HEK293 (cell line): ENCODE measurements around the gene RPL19.

Experiments
- CTCF ChIA-PET: fragments of 350-600 bp; formaldehyde crosslinking; extraction: SDS; loops from one replicate; lab custom pipeline; 2021; ENCODE audit warnings: antibody characterized with exemption; lab: Yijun Ruan, JAX
- POLR2A ChIA-PET: fragments of 300-600 bp; formaldehyde crosslinking; extraction: SDS; loops from one replicate; lab custom pipeline; 2020; ENCODE audit warnings: antibody characterized with exemption, inconsistent platforms; lab: Yijun Ruan, JAX
- H3K27ac ChIP-seq: fragments of 200-500 bp; sonication (Bioruptor generic); 2 replicates; pipeline ENCODE4 v1.5.1; 2014; ENCODE audit warnings: low read depth, low read length, control low read depth, inconsistent platforms; ENCODE audit errors: extremely low read depth
- H3K36me3 ChIP-seq, 2 experiments: fragments of 200-500 bp in 1 of 2; sonication (Bioruptor generic) in 1 of 2; 1 replicate in 1 of 2; 2 replicates in 1 of 2; pipeline ENCODE4 v1.5.1; 2014 to 2017; ENCODE audit warnings: inconsistent platforms in 2 of 2, low read length in 2 of 2; ENCODE audit not compliant: control insufficient read depth in 2 of 2, insufficient read depth in 1 of 2
- H3K4me1 ChIP-seq: fragments of 200-500 bp; sonication (Bioruptor generic); 2 replicates; pipeline ENCODE4 v1.5.1; 2014; ENCODE audit warnings: mild to moderate bottlenecking, low read length, inconsistent platforms; ENCODE audit not compliant: control insufficient read depth, insufficient read depth
- H3K4me3 ChIP-seq: 2 replicates; pipeline ENCODE4 v1.5.1; 2011; ENCODE audit warnings: low read depth, mild to moderate bottlenecking, control low read depth, low read length, moderate library complexity
- H3K9me3 ChIP-seq: fragments of 200-500 bp; sonication (Bioruptor generic); 2 replicates; pipeline ENCODE4 v1.5.1; 2014; ENCODE audit warnings: low read depth, low read length, inconsistent platforms; ENCODE audit not compliant: control insufficient read depth, insufficient read depth
- FEZF1 ChIP-seq: fragments of 450-650 bp; formaldehyde crosslinking; IDR thresholded peaks from 2 replicates; pipeline ENCODE4 v1.5.1; 2016; ENCODE audit warnings: missing biosample characterization, missing genetic modification characterization
- KLF9 ChIP-seq: fragments of 450-650 bp; formaldehyde crosslinking; IDR thresholded peaks from 2 replicates; pipeline ENCODE4 v1.5.1; 2016; ENCODE audit warnings: missing biosample characterization, missing genetic modification characterization, low read depth
- MYNN ChIP-seq: fragments of 450-650 bp; formaldehyde crosslinking; IDR thresholded peaks from 2 replicates; pipeline ENCODE4 v1.5.1; 2016; ENCODE audit warnings: missing biosample characterization, missing genetic modification characterization, borderline replicate concordance
- PRDM1 ChIP-seq: fragments of 450-650 bp; formaldehyde crosslinking; IDR thresholded peaks from 2 replicates; pipeline ENCODE4; 2016; ENCODE audit warnings: missing biosample characterization, missing genetic modification characterization
- RBAK ChIP-seq: fragments of 450-650 bp; formaldehyde crosslinking; IDR thresholded peaks from 2 replicates; pipeline ENCODE4 v1.5.1; 2016; ENCODE audit warnings: missing biosample characterization, missing genetic modification characterization
- SP7 ChIP-seq: fragments of 450-650 bp; formaldehyde crosslinking; IDR thresholded peaks from 2 replicates; pipeline ENCODE4 v1.5.1; 2016; ENCODE audit warnings: missing biosample characterization, missing genetic modification characterization
- TRIM28 ChIP-seq: IDR thresholded peaks from 2 replicates; pipeline ENCODE4 v1.6.1; 2011; ENCODE audit warnings: low read length, control low read depth, borderline replicate concordance
- ZBTB20 ChIP-seq: fragments of 450-650 bp; formaldehyde crosslinking; IDR thresholded peaks from 2 replicates; pipeline ENCODE4 v1.5.1; 2016; ENCODE audit warnings: missing biosample characterization, missing genetic modification characterization
- ZFP69B ChIP-seq: fragments of 450-650 bp; formaldehyde crosslinking; IDR thresholded peaks from 2 replicates; pipeline ENCODE4 v1.5.1; 2016; ENCODE audit warnings: missing biosample characterization, missing genetic modification characterization
- ZNF18 ChIP-seq: fragments of 450-650 bp; formaldehyde crosslinking; IDR thresholded peaks from 2 replicates; pipeline ENCODE4 v1.5.1; 2016; ENCODE audit warnings: missing biosample characterization, missing genetic modification characterization
- ZNF214 ChIP-seq: fragments of 450-650 bp; formaldehyde crosslinking; IDR thresholded peaks from 2 replicates; pipeline ENCODE4 v1.5.1; 2017; ENCODE audit warnings: missing biosample characterization, mild to moderate bottlenecking, missing genetic modification characterization, borderline replicate concordance
- ZNF391 ChIP-seq: fragments of 450-650 bp; formaldehyde crosslinking; IDR thresholded peaks from 2 replicates; pipeline ENCODE4 v1.5.1; 2016; ENCODE audit warnings: low read depth, missing biosample characterization, missing genetic modification characterization, borderline replicate concordance
- ZNF404 ChIP-seq: fragments of 450-650 bp; formaldehyde crosslinking; IDR thresholded peaks from 2 replicates; pipeline ENCODE4 v1.5.1; 2017; ENCODE audit warnings: missing biosample characterization, missing genetic modification characterization
- ZNF433 ChIP-seq: fragments of 450-650 bp; formaldehyde crosslinking; IDR thresholded peaks from 2 replicates; pipeline ENCODE4 v1.5.1; 2016; ENCODE audit warnings: missing biosample characterization, missing genetic modification characterization, low read depth
- ZNF549 ChIP-seq: fragments of 450-650 bp; IDR thresholded peaks from 2 replicates; pipeline ENCODE4 v1.5.1; 2018; ENCODE audit warnings: missing biosample characterization, missing genetic modification characterization, mild to moderate bottlenecking, inconsistent platforms, moderate library complexity
- ZNF580 ChIP-seq: fragments of 450-650 bp; formaldehyde crosslinking; IDR thresholded peaks from 2 replicates; pipeline ENCODE4 v1.5.1; 2016; ENCODE audit warnings: missing biosample characterization, missing genetic modification characterization
- ZNF600 ChIP-seq: fragments of 450-650 bp; formaldehyde crosslinking; IDR thresholded peaks from 2 replicates; pipeline ENCODE4 v1.5.1; 2016; ENCODE audit warnings: missing biosample characterization, missing genetic modification characterization
- ZNF664 ChIP-seq: fragments of 450-650 bp; formaldehyde crosslinking; IDR thresholded peaks from 2 replicates; pipeline ENCODE4 v1.5.1; 2016; ENCODE audit warnings: missing biosample characterization, missing genetic modification characterization
- TF ChIP-seq, protein P1 (sequence below): fragments of 450-650 bp; formaldehyde crosslinking; IDR thresholded peaks from 2 replicates; pipeline ENCODE4 v1.5.0; 2017; ENCODE audit warnings: missing biosample characterization, missing genetic modification characterization, borderline replicate concordance
- TF ChIP-seq, protein P2 (sequence below): fragments of 450-650 bp; formaldehyde crosslinking; IDR thresholded peaks from 2 replicates; pipeline ENCODE4 v1.5.1; 2016; ENCODE audit warnings: missing biosample characterization, missing genetic modification characterization
- TF ChIP-seq, protein P3 (sequence below): fragments of 450-650 bp; formaldehyde crosslinking; IDR thresholded peaks from 2 replicates; pipeline ENCODE4 v1.5.1; 2016; ENCODE audit warnings: missing biosample characterization, missing genetic modification characterization
- TF ChIP-seq, protein P4 (sequence below): fragments of 450-650 bp; formaldehyde crosslinking; IDR thresholded peaks from 2 replicates; pipeline ENCODE4 v1.5.1; 2016; ENCODE audit warnings: missing biosample characterization, missing genetic modification characterization
- TF ChIP-seq, protein P5 (sequence below): fragments of 450-650 bp; formaldehyde crosslinking; IDR thresholded peaks from 2 replicates; pipeline ENCODE4 v1.5.1; 2017; ENCODE audit warnings: missing biosample characterization, missing genetic modification characterization

The RPL19 gene

DNA sequence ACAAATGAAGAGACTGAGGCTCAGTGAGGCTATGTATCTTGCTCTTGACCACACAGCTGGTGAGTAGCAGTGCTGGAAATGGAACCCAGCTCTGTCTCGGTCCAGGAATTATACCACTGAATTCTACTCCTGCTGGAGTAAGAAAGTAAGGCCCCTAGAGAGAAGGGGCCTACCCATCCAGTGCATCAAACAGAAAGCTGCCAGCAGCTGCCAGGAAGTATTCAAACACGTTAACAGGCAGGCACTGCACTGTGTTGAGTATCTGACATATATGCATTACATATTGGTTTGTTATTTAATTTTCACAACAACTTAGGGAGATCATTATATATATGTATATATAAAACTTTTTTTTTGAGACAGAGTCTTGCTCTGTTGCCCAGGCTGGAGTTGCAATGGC, 38.1 kb upstream of the RPL19 start:
- CTCF ChIA-PET, result interaction anchor here (0.6 to 7.0 kb wide), 4 partner anchors 8 to 111 kb away, joined by 3 to 183 read pairs (median 27); no protein-coding TSS in a partner anchor
- Histone ChIP-seq H3K4me3 (no peak overlapping the region), H3K4me1 (0 out of 2 replicates have a peak, but pooled peaks cover under 1% of the 10 kb centered on the region), H3K9me3 (no peaks in the 10 kb centered on the region), H3K27ac (no peak overlapping the region), H3K36me3 (no peaks in the 10 kb centered on the region)
- POLR2A ChIA-PET, result no interaction called here
- TF ChIP-seq ZNF549 (tag by site-specific recombination) (no peak), KLF9 (no peak), ZNF664 (tag by site-specific recombination) (no peak), ZNF404 (no peak), FEZF1 (no peak), ZNF580 (no peak), ZNF214 (no peak), ZBTB20 (no peak), SP7 (no peak), ZNF433 (tag by site-specific recombination) (no peak)
- TF ChIP-seq, protein P1, sequence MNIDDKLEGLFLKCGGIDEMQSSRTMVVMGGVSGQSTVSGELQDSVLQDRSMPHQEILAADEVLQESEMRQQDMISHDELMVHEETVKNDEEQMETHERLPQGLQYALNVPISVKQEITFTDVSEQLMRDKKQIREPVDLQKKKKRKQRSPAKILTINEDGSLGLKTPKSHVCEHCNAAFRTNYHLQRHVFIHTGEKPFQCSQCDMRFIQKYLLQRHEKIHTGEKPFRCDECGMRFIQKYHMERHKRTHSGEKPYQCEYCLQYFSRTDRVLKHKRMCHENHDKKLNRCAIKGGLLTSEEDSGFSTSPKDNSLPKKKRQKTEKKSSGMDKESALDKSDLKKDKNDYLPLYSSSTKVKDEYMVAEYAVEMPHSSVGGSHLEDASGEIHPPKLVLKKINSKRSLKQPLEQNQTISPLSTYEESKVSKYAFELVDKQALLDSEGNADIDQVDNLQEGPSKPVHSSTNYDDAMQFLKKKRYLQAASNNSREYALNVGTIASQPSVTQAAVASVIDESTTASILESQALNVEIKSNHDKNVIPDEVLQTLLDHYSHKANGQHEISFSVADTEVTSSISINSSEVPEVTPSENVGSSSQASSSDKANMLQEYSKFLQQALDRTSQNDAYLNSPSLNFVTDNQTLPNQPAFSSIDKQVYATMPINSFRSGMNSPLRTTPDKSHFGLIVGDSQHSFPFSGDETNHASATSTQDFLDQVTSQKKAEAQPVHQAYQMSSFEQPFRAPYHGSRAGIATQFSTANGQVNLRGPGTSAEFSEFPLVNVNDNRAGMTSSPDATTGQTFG (tag by site-specific recombination), result no peak
- TF ChIP-seq, protein P2, sequence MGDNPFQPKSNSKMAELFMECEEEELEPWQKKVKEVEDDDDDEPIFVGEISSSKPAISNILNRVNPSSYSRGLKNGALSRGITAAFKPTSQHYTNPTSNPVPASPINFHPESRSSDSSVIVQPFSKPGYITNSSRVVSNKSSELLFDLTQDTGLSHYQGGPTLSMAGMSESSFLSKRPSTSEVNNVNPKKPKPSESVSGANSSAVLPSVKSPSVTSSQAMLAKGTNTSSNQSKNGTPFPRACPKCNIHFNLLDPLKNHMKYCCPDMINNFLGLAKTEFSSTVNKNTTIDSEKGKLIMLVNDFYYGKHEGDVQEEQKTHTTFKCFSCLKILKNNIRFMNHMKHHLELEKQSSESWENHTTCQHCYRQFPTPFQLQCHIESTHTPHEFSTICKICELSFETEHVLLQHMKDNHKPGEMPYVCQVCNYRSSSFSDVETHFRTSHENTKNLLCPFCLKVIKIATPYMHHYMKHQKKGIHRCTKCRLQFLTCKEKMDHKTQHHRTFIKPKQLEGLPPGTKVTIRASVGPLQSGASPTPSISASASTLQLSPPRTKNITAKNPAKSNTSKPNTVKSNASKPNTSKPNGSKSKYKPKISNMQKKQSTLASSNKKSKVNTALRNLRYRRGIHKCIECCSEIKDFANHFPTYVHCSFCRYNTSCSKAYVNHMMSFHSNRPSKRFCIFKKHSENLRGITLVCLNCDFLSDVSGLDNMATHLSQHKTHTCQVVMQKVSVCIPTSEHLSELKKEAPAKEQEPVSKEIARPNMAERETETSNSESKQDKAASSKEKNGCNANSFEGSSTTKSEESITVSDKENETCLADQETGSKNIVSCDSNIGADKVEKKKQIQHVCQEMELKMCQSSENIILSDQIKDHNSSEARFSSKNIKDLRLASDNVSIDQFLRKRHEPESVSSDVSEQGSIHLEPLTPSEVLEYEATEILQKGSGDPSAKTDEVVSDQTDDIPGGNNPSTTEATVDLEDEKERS, result no peak
- TF ChIP-seq, protein P3, sequence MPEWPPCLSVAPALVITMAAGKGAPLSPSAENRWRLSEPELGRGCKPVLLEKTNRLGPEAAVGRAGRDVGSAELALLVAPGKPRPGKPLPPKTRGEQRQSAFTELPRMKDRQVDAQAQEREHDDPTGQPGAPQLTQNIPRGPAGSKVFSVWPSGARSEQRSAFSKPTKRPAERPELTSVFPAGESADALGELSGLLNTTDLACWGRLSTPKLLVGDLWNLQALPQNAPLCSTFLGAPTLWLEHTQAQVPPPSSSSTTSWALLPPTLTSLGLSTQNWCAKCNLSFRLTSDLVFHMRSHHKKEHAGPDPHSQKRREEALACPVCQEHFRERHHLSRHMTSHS, result no peak

GRCh38 chr17:39164675-39165143, 35.4 kb upstream of the RPL19 start:
- H3K36me3 ChIP-seq, result no peaks in the 10 kb centered on the region
- ChIA-PET CTCF (interaction anchor here (0.6 to 7.0 kb wide), 51 partner anchors 9 to 1863 kb away, joined by 3 to 183 read pairs (median 4); partner anchors contain the start of genes CDK12, PLXDC1 and STAC2), POLR2A (interaction anchor here (0.7 to 1.9 kb wide), 13 partner anchors 9 to 311 kb away, joined by 3 to 25 read pairs (median 4); partner anchors contain the start of genes LASP1, RPL19, RPL23 and STAC2)
- H3K27ac ChIP-seq, result no peak overlapping the region
- H3K4me1 ChIP-seq, result 0 out of 2 replicates have a peak, but pooled peaks cover 4% of the 10 kb centered on the region
- H3K9me3 ChIP-seq, result no peaks in the 10 kb centered on the region
- H3K4me3 ChIP-seq, result no peak overlapping the region
- TF ChIP-seq ZFP69B (peak; percentile 67), RBAK (no peak), ZNF391 (tag by site-specific recombination) (0 out of 2 replicates have a peak, but pooled peaks have one; percentile 17), ZNF600 (tag by site-specific recombination) (peak; percentile 60), ZBTB20 (peak; percentile 34; the same call in 1 of the 2 replicates), TRIM28 (0 out of 2 replicates have a peak, but pooled peaks have one; percentile 42), MYNN (tag by site-specific recombination) (no peak), ZNF18 (tag by site-specific recombination) (no peak), PRDM1 (peak; percentile 80)
- TF ChIP-seq, protein P4, sequence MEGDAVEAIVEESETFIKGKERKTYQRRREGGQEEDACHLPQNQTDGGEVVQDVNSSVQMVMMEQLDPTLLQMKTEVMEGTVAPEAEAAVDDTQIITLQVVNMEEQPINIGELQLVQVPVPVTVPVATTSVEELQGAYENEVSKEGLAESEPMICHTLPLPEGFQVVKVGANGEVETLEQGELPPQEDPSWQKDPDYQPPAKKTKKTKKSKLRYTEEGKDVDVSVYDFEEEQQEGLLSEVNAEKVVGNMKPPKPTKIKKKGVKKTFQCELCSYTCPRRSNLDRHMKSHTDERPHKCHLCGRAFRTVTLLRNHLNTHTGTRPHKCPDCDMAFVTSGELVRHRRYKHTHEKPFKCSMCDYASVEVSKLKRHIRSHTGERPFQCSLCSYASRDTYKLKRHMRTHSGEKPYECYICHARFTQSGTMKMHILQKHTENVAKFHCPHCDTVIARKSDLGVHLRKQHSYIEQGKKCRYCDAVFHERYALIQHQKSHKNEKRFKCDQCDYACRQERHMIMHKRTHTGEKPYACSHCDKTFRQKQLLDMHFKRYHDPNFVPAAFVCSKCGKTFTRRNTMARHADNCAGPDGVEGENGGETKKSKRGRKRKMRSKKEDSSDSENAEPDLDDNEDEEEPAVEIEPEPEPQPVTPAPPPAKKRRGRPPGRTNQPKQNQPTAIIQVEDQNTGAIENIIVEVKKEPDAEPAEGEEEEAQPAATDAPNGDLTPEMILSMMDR, result peak; percentile 90
- TF ChIP-seq, protein P5, sequence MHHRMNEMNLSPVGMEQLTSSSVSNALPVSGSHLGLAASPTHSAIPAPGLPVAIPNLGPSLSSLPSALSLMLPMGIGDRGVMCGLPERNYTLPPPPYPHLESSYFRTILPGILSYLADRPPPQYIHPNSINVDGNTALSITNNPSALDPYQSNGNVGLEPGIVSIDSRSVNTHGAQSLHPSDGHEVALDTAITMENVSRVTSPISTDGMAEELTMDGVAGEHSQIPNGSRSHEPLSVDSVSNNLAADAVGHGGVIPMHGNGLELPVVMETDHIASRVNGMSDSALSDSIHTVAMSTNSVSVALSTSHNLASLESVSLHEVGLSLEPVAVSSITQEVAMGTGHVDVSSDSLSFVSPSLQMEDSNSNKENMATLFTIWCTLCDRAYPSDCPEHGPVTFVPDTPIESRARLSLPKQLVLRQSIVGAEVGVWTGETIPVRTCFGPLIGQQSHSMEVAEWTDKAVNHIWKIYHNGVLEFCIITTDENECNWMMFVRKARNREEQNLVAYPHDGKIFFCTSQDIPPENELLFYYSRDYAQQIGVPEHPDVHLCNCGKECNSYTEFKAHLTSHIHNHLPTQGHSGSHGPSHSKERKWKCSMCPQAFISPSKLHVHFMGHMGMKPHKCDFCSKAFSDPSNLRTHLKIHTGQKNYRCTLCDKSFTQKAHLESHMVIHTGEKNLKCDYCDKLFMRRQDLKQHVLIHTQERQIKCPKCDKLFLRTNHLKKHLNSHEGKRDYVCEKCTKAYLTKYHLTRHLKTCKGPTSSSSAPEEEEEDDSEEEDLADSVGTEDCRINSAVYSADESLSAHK (tag by site-specific recombination), result peak; percentile 31; the same call in 1 of the 2 replicates
